T-helper 2 cell treated with Interferon-gamma antibody and Interleukin-4, amounts not matched to agents 5 μg/mL and 100 μg/mL, for 36 hours (primary cell): ENCODE data around the gene PANK3.

Source experiments
- DNase-seq: peaks from one replicate; pipeline ENCODE4 v3.0.0; 2021; ENCODE audit warnings: low spot score
- H3K27ac Mint-ChIP-seq: one replicate; pipeline ENCODE4 v1.8.0; 2021; ENCODE audit warnings: mild to moderate bottlenecking, mixed read lengths
- H3K27me3 Mint-ChIP-seq: one replicate; pipeline ENCODE4 v1.8.0; 2021; ENCODE audit warnings: low read depth, mixed read lengths
- H3K36me3 Mint-ChIP-seq: one replicate; pipeline ENCODE4 v1.8.0; 2021; ENCODE audit warnings: low read depth, mixed read lengths
- H3K4me1 Mint-ChIP-seq: one replicate; pipeline ENCODE4 v1.8.0; 2021; ENCODE audit warnings: low read depth, mixed read lengths
- H3K4me3 Mint-ChIP-seq: one replicate; pipeline ENCODE4 v1.8.0; 2022; ENCODE audit warnings: mild to moderate bottlenecking, moderate library complexity, mixed read lengths
- H3K9me3 Mint-ChIP-seq: one replicate; pipeline ENCODE4 v1.8.0; 2021; ENCODE audit warnings: mixed read lengths

PANK3 gene

DNA sequence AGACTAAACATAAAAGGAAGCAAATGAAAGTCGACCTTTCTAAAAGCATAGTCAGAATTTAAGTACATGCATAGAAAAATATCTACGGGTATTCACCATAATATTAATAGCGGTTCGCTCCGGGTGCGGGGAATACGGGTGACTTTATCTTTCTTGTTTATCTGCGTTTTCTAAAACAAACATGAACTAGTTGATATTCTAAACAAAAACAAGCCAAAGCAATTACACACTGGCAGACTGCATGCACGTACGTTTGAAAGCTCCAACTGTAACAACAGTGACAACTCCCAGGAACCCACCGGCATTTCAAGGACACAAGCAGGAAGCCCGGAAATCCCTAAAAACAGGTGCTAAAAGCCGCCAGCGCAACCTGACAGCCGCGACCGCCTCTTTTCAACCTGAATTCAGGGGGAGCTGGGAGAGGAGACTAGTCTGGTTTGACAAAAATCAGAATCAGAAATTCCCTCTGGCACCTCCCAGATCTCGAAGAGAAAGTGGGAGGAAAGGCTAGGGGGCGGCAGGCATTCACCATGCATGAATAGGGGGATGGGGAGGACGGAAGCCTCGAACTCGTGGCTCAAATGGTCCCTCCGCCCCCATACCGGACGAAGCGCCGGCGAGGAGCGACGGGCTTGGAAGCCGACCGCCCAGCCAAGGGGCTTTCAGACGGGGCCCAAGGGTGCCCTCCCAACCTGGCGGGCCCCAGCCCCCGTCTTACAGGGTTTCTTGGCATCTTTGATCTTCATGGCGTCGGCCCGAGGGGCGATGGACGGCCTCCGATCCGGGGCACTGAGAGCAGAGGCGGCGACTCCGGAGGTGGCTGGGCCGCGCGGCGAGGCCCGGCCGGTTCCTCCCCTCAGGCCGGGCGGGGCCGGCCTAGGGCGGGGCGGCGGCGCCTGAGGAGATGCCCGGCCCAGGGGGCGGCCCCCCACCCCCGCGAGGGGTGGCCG, at the start of gene PANK3:
TSS of gene PANK3 (minus strand) at position 831 of the 950 bp plus-strand sequence. CDS start at position 746, 85 bp downstream.
- DNase-seq, result no peak
- H3K9me3 Mint-ChIP-seq, result peaks cover 5% of the 10 kb centered on the region
- peaks cover 35% of the 10 kb centered on the region for H3K4me1 Mint-ChIP-seq
- peak within 1 kb of the TSS; percentile 95 for H3K27ac Mint-ChIP-seq
- H3K36me3 Mint-ChIP-seq, result peaks cover 25% of the 10 kb centered on the region
- H3K4me3 Mint-ChIP-seq, result peak within 1 kb of the TSS; percentile 95
- no peaks in the 10 kb centered on the region for H3K27me3 Mint-ChIP-seq

DNA sequence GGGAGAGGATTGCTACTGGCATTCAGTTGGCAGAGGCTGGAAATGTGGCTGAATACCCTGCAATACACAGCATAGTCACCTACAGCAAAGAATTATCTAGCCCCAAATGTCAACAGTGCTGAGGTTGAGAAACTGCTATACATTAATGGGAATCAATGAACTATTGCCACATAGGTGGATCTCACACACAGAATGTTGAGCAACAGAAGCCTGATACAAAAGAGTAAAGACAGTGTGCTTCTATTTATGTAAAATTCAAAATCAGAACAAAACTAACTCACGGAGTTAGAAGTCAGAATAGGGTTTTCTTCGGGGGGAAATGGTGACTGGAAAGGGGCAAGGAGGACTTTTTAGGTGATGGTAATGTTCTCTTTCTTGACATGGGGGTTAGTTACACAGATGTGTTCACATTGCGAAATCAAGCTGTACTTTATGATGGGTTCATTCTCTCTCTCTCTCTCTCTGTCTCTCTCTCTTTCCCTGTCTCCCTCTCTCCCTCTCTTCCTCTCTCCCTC, 45.7 kb upstream of the PANK3 start:
- H3K27me3 Mint-ChIP-seq, result peaks cover 16% of the 10 kb centered on the region
- no peak for DNase-seq

DNA sequence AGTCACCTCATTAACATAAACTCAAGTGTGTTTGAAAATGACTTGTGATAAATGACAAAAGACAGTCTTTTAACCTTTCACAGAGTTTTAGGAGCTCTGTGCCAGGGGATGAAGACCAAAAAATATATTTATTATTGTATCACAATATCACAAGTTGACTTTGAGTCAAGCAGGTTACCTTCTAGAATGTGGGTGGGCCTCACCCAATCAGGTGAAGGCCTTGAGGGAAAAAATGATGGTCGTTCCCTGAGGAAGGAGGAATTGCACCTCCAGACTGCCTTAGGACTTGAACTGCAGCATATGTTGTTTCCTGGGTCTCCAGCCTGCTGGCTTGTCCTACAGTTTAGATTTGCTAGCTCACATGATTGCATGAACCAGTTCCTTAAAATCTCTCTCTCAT, 41.6 kb upstream of the PANK3 start:
- peaks cover 9% of the 10 kb centered on the region for H3K27me3 Mint-ChIP-seq
- H3K36me3 Mint-ChIP-seq, result no peaks in the 10 kb centered on the region
- H3K4me3 Mint-ChIP-seq, result no peak overlapping the region
- no peak for DNase-seq
- H3K9me3 Mint-ChIP-seq, result no peaks in the 10 kb centered on the region
- H3K27ac Mint-ChIP-seq, result no peak overlapping the region
- no peaks in the 10 kb centered on the region for H3K4me1 Mint-ChIP-seq

More for the DNA sequence above, 45.7 kb upstream of the PANK3 start:
- Mint-ChIP-seq H3K27ac (no peak overlapping the region), H3K36me3 (no peaks in the 10 kb centered on the region), H3K4me3 (no peak overlapping the region), H3K9me3 (no peaks in the 10 kb centered on the region), H3K4me1 (no peaks in the 10 kb centered on the region)

DNA sequence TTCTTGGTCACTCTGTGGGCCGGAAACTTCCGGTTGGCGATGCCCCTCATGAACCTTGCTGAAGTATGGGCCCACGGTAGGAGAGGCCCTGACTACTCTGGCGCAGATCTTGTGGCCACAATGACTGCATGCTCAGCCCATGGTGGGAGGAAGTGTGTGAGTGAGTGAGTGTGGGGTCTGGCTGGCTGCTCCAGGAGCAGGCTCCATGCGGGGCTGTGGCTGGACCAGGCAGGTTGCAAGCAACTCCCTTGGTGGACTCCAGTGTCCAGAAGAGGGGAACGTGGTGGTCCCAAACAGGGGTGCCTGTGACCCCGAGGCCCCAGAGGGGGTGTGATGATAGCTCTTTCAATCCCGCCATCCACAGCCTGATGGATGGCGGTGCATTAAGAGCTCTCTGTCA, 35.5 kb upstream of the PANK3 start:
- no peaks in the 10 kb centered on the region for H3K36me3 Mint-ChIP-seq
- no peak for DNase-seq
- peaks cover 8% of the 10 kb centered on the region for H3K4me1 Mint-ChIP-seq
- no peak overlapping the region for H3K27ac Mint-ChIP-seq
- H3K4me3 Mint-ChIP-seq, result no peak overlapping the region
- H3K9me3 Mint-ChIP-seq, result no peaks in the 10 kb centered on the region
- H3K27me3 Mint-ChIP-seq, result no peaks in the 10 kb centered on the region

DNA sequence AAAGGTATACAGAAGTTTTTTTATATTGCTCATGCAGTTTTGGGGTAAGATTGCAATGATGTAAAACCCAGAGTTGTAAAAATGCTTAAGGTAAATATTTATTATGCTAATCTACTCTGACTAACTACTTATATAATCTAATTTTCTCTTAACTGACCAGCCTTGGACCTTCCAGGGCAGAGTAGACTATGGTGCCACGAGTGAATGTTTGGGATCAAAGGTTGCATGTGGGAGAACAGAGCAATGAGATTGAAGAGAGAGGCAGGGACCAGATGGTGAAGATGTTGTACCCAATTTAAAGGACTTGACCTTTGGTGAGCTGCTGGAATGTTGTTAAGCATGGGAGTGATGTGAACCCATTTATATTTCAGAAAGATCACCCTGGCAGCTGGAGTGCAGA, 34.8 kb upstream of the PANK3 start:
- peaks cover 8% of the 10 kb centered on the region for H3K4me1 Mint-ChIP-seq
- no peak overlapping the region for H3K4me3 Mint-ChIP-seq
- no peaks in the 10 kb centered on the region for H3K27me3 Mint-ChIP-seq
- no peak for DNase-seq
- no peaks in the 10 kb centered on the region for H3K36me3 Mint-ChIP-seq
- H3K9me3 Mint-ChIP-seq, result no peaks in the 10 kb centered on the region
- no peak overlapping the region for H3K27ac Mint-ChIP-seq

DNA sequence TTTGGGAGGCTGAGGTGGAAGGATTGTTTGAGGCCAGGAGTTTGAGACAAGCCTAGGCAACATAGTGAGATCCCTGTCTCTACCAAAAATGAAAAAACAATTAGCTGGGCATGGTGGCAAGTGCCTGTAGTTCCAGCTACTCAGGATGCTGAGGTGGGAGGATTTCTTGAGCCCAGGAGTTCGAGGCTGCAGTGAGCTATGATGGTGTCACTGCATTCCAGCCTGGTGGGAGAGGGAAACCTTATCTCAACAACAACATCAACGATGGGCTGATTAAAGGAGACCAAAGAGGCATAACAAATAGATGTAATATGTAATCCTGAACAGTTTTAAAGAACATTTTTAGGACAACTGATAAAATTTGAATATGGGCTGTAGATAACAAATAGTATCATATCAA, 34.2 kb upstream of the PANK3 start:
- no peak overlapping the region for H3K4me3 Mint-ChIP-seq
- H3K9me3 Mint-ChIP-seq, result no peaks in the 10 kb centered on the region
- H3K4me1 Mint-ChIP-seq, result peaks cover 13% of the 10 kb centered on the region
- DNase-seq, result no peak
- H3K27ac Mint-ChIP-seq, result peak overlapping the region; percentile 29
- no peaks in the 10 kb centered on the region for H3K36me3 Mint-ChIP-seq
- H3K27me3 Mint-ChIP-seq, result no peaks in the 10 kb centered on the region

DNA sequence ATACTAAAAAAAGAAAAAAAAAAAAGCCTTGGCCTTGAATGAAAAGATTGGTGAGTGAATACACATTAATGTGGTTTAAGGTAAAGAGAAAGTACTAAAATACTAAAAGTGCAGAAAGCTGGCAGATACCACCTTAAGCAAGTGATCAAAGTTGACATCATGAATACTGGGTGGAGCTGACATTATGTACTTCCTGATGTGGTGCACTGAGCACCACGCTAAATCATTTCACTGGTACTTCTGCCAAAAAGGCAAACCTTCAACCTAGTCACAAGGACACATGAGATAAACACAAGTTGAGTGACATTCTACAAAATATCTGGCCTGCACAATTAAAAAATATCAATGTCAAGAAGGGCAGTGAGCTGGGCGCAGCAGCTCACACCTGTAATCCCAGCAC, 33.8 kb upstream of the PANK3 start:
- Mint-ChIP-seq H3K27me3 (no peaks in the 10 kb centered on the region), H3K4me3 (no peak overlapping the region), H3K27ac (peak overlapping the region; percentile 29), H3K9me3 (no peaks in the 10 kb centered on the region), H3K36me3 (no peaks in the 10 kb centered on the region), H3K4me1 (peaks cover 16% of the 10 kb centered on the region)
- no peak for DNase-seq

DNA sequence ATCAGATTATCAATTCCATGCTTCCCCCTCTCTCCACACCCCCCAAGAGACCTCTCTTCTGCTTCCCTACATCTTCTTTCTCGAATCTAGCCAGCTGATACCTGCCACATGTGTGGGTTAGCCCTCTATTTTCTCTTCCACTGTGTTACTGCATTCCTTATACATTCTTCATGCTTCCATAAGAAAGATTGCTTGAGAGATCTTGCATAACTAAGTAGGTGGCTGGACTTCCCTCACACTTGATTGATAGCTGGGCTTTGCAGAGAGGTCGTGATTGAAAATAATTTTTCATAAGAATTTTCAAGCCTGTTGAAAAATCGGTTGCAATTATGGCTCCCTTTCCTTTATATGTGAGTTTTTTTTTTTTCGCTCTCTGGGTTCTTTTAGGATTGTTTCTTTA, 33.0 kb upstream of the PANK3 start:
- Mint-ChIP-seq H3K9me3 (no peaks in the 10 kb centered on the region), H3K27ac (no peak overlapping the region), H3K27me3 (no peaks in the 10 kb centered on the region), H3K36me3 (no peaks in the 10 kb centered on the region), H3K4me3 (no peak overlapping the region), H3K4me1 (peaks cover 19% of the 10 kb centered on the region)
- DNase-seq, result no peak

DNA sequence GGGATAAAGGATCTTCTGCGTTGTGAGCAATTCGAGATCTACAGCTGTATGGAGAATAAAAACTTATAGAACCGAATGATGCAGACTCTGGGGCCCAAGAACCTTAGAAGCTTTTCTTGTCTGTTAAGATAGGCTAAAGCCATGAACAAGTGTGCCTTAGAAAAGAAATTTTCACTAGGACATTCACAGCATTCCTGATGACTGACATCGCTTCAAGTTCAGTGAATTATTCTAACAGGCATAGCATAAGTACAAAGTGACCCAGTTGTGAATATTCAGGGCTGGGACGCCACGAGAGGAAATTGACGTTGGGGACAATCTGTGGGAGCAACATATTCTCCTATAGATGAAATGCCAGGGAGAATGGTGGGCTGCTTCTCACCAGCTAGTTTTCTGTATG, 32.0 kb upstream of the PANK3 start:
- H3K27me3 Mint-ChIP-seq, result no peaks in the 10 kb centered on the region
- DNase-seq, result no peak
- H3K36me3 Mint-ChIP-seq, result no peaks in the 10 kb centered on the region
- H3K4me1 Mint-ChIP-seq, result peaks cover 19% of the 10 kb centered on the region
- no peaks in the 10 kb centered on the region for H3K9me3 Mint-ChIP-seq
- H3K4me3 Mint-ChIP-seq, result no peak overlapping the region
- H3K27ac Mint-ChIP-seq, result no peak overlapping the region

DNA sequence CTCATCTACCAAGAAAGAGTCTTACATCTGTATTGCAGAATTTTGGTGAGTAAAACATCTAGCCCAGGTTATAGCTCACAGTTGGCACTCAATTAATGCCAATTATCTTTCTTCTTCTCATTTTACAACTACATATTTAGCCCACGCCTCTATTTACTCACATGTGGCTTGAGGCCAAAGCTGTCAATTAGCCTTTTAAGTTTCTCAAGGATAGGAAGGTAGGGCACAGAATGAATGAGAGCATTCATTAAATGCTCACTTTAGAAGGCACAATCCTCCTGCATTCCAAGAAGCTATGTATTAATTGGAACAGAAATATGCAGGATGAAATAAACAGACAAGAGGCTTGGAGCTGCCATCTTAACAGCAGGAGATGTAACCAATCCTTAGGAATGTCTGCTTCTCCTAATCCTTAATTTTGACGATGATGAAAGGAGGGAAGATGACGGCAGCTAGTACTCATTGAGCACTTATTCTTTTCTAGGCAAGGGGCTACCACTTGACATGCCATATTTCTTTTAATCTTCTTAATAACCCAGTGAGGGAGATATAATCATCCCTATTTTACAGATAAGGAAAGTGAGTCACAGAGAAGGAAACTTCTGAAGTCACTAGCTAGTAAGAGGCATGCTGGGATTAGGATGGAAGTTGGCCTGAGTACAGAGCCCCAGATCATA, 30.8 kb upstream of the PANK3 start:
- Mint-ChIP-seq H3K9me3 (no peaks in the 10 kb centered on the region), H3K27me3 (no peaks in the 10 kb centered on the region), H3K4me1 (peaks cover 19% of the 10 kb centered on the region), H3K36me3 (no peaks in the 10 kb centered on the region), H3K27ac (no peak overlapping the region), H3K4me3 (no peak overlapping the region)
- no peak for DNase-seq

DNA sequence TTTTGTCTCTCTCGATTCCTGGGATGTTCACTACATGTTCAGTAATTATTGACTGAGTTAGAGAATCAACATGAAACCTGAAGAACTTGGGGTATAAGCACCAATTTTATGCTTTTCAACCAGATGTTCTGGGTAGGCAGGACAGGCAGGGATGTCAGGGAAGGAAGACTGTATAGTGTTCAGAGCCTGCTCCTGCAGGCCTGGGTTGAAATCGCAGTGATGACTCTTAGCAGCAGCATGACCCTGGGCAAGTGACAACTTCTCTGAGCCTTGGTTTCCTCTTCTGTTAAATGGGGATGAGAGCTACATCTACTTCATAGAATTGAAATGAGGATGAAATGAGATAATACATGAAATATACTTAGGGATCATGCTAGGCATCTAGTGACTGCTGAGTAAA, 29.7 kb upstream of the PANK3 start:
- no peak overlapping the region for H3K27ac Mint-ChIP-seq
- DNase-seq, result no peak
- H3K4me1 Mint-ChIP-seq, result peaks cover 19% of the 10 kb centered on the region
- no peaks in the 10 kb centered on the region for H3K27me3 Mint-ChIP-seq
- H3K4me3 Mint-ChIP-seq, result no peak overlapping the region
- no peaks in the 10 kb centered on the region for H3K9me3 Mint-ChIP-seq
- H3K36me3 Mint-ChIP-seq, result no peaks in the 10 kb centered on the region

DNA sequence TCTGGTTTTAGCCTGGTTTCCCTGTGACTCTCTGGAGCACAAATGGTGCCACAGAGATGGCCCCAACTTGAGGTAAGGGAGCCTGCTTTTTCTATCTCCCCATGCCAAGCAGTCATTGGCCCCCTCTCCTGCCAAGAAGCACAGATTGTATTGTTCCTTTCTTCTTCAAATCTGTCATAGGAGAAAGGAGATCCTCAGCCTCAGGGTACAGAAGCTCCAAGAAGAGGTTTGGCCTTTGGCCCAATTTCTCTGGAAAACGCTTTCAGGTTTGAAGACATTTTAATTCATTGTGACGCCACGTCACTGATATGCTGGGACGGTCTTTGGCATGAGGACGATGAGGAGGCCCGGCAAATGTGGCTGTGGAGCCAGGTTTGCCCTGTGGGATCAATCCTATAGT, 29.2 kb upstream of the PANK3 start:
- Mint-ChIP-seq H3K4me3 (no peak overlapping the region), H3K9me3 (no peaks in the 10 kb centered on the region), H3K36me3 (no peaks in the 10 kb centered on the region), H3K27me3 (no peaks in the 10 kb centered on the region), H3K27ac (no peak overlapping the region), H3K4me1 (peaks cover 19% of the 10 kb centered on the region)
- DNase-seq, result no peak

DNA sequence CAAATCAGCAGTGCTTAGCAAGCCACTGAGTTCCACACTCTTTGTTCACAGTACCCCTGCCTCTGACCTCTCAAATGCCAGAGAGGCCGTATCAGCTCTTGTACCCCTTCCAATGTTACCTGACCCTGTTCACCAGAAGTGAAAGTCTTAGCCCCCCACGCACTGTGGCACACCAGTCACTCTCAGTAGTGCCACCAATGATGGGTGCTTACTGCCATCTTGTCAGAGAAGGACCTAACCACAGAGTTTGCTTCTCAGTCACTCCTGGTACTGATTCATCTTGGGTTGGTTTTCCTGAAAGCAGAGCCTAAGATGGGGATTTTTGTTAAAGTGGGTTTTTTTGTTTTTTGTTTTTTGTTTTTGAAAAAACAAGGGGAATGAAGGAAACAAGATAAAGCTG, 28.8 kb upstream of the PANK3 start:
- peak; percentile 60 for DNase-seq
- Mint-ChIP-seq H3K4me3 (no peak overlapping the region), H3K9me3 (no peaks in the 10 kb centered on the region), H3K27ac (no peak overlapping the region), H3K27me3 (no peaks in the 10 kb centered on the region), H3K36me3 (no peaks in the 10 kb centered on the region), H3K4me1 (peaks cover 16% of the 10 kb centered on the region)

DNA sequence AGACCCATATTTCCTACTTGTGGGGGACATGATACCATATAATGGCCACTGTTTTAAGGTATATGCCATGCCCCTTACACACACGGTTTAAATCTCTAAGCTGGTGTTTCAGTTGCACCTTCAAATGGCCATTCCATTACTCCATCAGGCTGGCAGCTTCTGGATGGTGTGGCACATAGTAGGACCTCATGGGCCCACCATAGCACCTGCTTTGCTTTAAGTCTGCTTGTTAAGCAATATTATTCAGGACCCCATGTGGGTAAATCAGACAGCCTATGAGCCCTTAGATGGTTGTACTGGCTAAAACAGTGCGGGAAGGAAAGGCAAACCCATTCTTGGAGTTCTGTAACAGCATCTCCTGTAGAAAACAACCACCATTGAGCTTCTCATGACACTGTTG, 27.4 kb upstream of the PANK3 start:
- no peak for DNase-seq
- Mint-ChIP-seq H3K27ac (no peak overlapping the region), H3K9me3 (no peaks in the 10 kb centered on the region), H3K4me1 (peaks cover 12% of the 10 kb centered on the region), H3K4me3 (no peak overlapping the region), H3K36me3 (no peaks in the 10 kb centered on the region), H3K27me3 (no peaks in the 10 kb centered on the region)
